ENCODE results near the gene ATP5F1B. TPM values are rescaled to one million over a fixed set of nuclear protein-coding genes. Genes with fewer than 3 reads are reported as not detected.

Gene ATP5F1B
- polyA plus RNA-seq (2011; rRNA removed), result 1,500 and 1,639 TPM in 2 replicates
- 1,279 and 1,537 TPM in 2 replicates for polyA plus RNA-seq (2012; cell fraction: cytosol; rRNA removed)
- 796 and 1,402 TPM in 2 replicates for polyA plus RNA-seq (2012; cell fraction: nucleus; rRNA removed)
- 761 to 854 TPM (median 778 TPM) in 3 replicates for polyA plus RNA-seq (2017; fragmentation: RNase III; extraction: RNeasy Plus Mini Kit Qiagen cat#74134 plus additional on column Dnase treatment)
- polyA minus RNA-seq (2011; rRNA and poly(A)+ RNA removed), result 1,473 and 1,903 TPM in 2 replicates

- WGBS (ENCODE audit: missing lambda C conversion rate), result 1% methylated on average over 32 of the region's 39 CpGs
- peak; percentile 94 for FAIRE-seq
- POLR2A ChIA-PET, result interaction anchor here (0.6 to 2.2 kb wide), 4 partner anchors 9 to 60 kb away, joined by 4 to 22 read pairs (median 12); partner anchors contain the start of gene PTGES3
- H3K9me3 ChIP-seq, result no peaks in the 10 kb centered on the region
- peaks cover 17% of the 10 kb centered on the region; the same call in 2 of the 3 replicates for H3K4me1 ChIP-seq
- ATAC-seq, result peak; percentile 100
- DNase-seq (ENCODE audit: low read depth in 1 of 2, low spot score in 1 of 2), result peak; percentile 100
- CTCF ChIA-PET, result interaction anchor here (1.3 to 4.3 kb wide), 3 partner anchors 10 to 132 kb away, joined by 3 to 37 read pairs (median 3); no protein-coding TSS in a partner anchor
- H3K4me2 ChIP-seq, result peak within 1 kb of the TSS; percentile 80
- H3K27ac ChIP-seq, result peak within 1 kb of the TSS; percentile 88 to 91
- H3K4me3 ChIP-seq, result peak within 1 kb of the TSS; percentile 78
- no peak for TF ChIP-seq ELK1 (IDR thresholded peaks at IDR 0.05; ENCODE audit: low read depth, low read length)
- TF ChIP-seq HOXB13 (CRISPR knock-in tag; IDR thresholded peaks at IDR 0.05; ENCODE audit: low read depth), result no peak
- TF ChIP-seq ZSCAN20 (CRISPR knock-in tag; IDR thresholded peaks at IDR 0.05), result no peak
- TF ChIP-seq HOXA7 (CRISPR knock-in tag; IDR thresholded peaks at IDR 0.05), result no peak
- no peak for TF ChIP-seq KDM1A (IDR thresholded peaks at IDR 0.05; ENCODE audit: low read depth)
- TF ChIP-seq CHD4 (IDR thresholded peaks at IDR 0.05; ENCODE audit: borderline replicate concordance), result no peak
- peak; percentile 68 for TF ChIP-seq CHD2 (IDR thresholded peaks at IDR 0.05; ENCODE audit: low read length, partially characterized antibody)
- no peak for TF ChIP-seq RFX5 (IDR thresholded peaks at IDR 0.05)
- no peak for TF ChIP-seq CTCF (IDR thresholded peaks at IDR 0.05)
- TF ChIP-seq HMGXB4 (CRISPR knock-in tag; IDR thresholded peaks at IDR 0.05; ENCODE audit: borderline replicate concordance), result no peak
- TF ChIP-seq POLR2A (IDR thresholded peaks at IDR 0.05; ENCODE audit: low read length), result peak; percentile 99
- no peak for TF ChIP-seq FOXS1 (CRISPR knock-in tag; IDR thresholded peaks at IDR 0.05)
- peak; percentile 52; the same call in 1 of the 2 replicates for TF ChIP-seq E2F6 (IDR thresholded peaks at IDR 0.05; ENCODE audit: borderline replicate concordance, low read depth)
- no peak for TF ChIP-seq POLR2AphosphoS2 (conservative IDR thresholded peaks at IDR 0.05; ENCODE audit: low read length)
- peak; percentile 99 for TF ChIP-seq PHF8 (IDR thresholded peaks at IDR 0.05; ENCODE audit: borderline replicate concordance, low read depth)
- TF ChIP-seq SREBF2 (IDR thresholded peaks at IDR 0.05), result no peak
- TF ChIP-seq REST (IDR thresholded peaks at IDR 0.05), result peak; percentile 14; the same call in 1 of the 2 replicates
- TF ChIP-seq MAZ (IDR thresholded peaks at IDR 0.05; ENCODE audit: borderline replicate concordance, low read depth, low read length), result no peak
- no peak for TF ChIP-seq RAD21 (conservative IDR thresholded peaks at IDR 0.05 in 1 of 2, IDR thresholded peaks at IDR 0.05 in 1 of 2)
- TF ChIP-seq TP53 (CRISPR knock-in tag; IDR thresholded peaks at IDR 0.05), result no peak
- TF ChIP-seq HDAC2 (IDR thresholded peaks at IDR 0.05), result no peak
- no peak for TF ChIP-seq CBX8 (IDR thresholded peaks at IDR 0.05)
- TF ChIP-seq EHMT2 (IDR thresholded peaks at IDR 0.05; ENCODE audit: low read depth), result no peak
- no peak for TF ChIP-seq KDM5A (IDR thresholded peaks at IDR 0.05)
- no peak for TF ChIP-seq EP300 (IDR thresholded peaks at IDR 0.05)
- TF ChIP-seq NFE2L2 (conservative IDR thresholded peaks at IDR 0.05; ENCODE audit: low read length), result no peak
- TF ChIP-seq FOSL2 (IDR thresholded peaks at IDR 0.05), result no peak
- no peak for TF ChIP-seq FOSL2 (CRISPR knock-in tag; IDR thresholded peaks at IDR 0.05)
- TF ChIP-seq FOSB (CRISPR knock-in tag; IDR thresholded peaks at IDR 0.05), result no peak
- TF ChIP-seq HOXB5 (CRISPR knock-in tag; IDR thresholded peaks at IDR 0.05), result no peak
- no peak for TF ChIP-seq TFCP2L1 (CRISPR knock-in tag; IDR thresholded peaks at IDR 0.05)
- no peak for TF ChIP-seq CEBPB (IDR thresholded peaks at IDR 0.05)
Measured at GRCh38 chr12:56645717-56646446, at the start of gene ATP5F1B. Gene ATP5F1B (minus strand): TSS chr12:56645984. CDS start chr12:56645963, 21 bp downstream.
